ENCODE results near the gene MYB.

DNA sequence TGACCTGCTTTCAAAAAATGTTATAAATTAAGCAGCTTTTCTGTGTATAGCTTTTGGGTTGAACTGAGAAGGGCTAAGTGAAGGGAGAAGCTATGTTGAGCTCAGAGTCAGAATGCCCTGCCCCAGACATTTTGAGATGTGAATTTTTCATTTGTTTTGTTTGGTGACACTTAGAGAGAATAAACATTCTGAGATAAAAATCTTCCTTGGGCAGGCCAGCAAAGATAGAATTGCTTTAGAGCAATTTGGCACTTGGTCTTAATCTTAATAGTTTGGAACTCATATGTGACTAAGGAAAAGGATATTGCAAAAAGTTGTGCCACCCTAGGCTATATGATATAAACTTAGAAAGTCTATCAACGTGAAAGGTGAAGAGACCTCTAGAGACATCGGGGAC is 30.2 kb downstream of the MYB start:
- TF ChIP-seq MAFK (IDR thresholded peaks at IDR 0.05; ENCODE audit: low read depth, low read length) (no peak), RFX5 (IDR thresholded peaks at IDR 0.05; ENCODE audit: low read depth, low read length) (no peak), POLR2A (IDR thresholded peaks at IDR 0.05; ENCODE audit: low read depth, low read length) (no peak), MXI1 (IDR thresholded peaks at IDR 0.05; ENCODE audit: borderline replicate concordance, low read depth, low read length) (no peak), NFE2L2 (IDR thresholded peaks at IDR 0.05; ENCODE audit: low read depth, low read length) (no peak), CEBPB (IDR thresholded peaks at IDR 0.05; ENCODE audit: low read depth, low read length) (no peak), CHD1 (IDR thresholded peaks at IDR 0.05; ENCODE audit: low read depth, low read length) (no peak), SMC3 (IDR thresholded peaks at IDR 0.05; ENCODE audit: low read depth, low read length) (no peak), RCOR1 (IDR thresholded peaks at IDR 0.05; ENCODE audit: insufficient replicate concordance, low read length) (no peak)
- TF ChIP-seq, protein P1, sequence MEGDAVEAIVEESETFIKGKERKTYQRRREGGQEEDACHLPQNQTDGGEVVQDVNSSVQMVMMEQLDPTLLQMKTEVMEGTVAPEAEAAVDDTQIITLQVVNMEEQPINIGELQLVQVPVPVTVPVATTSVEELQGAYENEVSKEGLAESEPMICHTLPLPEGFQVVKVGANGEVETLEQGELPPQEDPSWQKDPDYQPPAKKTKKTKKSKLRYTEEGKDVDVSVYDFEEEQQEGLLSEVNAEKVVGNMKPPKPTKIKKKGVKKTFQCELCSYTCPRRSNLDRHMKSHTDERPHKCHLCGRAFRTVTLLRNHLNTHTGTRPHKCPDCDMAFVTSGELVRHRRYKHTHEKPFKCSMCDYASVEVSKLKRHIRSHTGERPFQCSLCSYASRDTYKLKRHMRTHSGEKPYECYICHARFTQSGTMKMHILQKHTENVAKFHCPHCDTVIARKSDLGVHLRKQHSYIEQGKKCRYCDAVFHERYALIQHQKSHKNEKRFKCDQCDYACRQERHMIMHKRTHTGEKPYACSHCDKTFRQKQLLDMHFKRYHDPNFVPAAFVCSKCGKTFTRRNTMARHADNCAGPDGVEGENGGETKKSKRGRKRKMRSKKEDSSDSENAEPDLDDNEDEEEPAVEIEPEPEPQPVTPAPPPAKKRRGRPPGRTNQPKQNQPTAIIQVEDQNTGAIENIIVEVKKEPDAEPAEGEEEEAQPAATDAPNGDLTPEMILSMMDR (conservative IDR thresholded peaks at IDR 0.05; ENCODE audit: low read depth, low read length), result no peak

All from IMR-90 (cell line).